Thyroid gland (tissue), 4 donors: ENCODE data around the gene RNF126.

ENCODE experiments used
- CTCF ChIP-seq, 6 experiments: fragments of 200-600 bp in 3 of 6; fragments of 450-650 bp in 3 of 6; sonication (generic) in 3 of 6; IDR thresholded peaks; one replicate each; pipeline ENCODE4 v1.5.1; 2016 to 2019; ENCODE audit warnings: antibody characterized with exemption in 6 of 6, mild to moderate bottlenecking in 2 of 6, inconsistent platforms in 1 of 6, moderate library complexity in 1 of 6
- POLR2A ChIP-seq, 2 donors: fragments of 450-650 bp; IDR thresholded peaks; one replicate each; pipeline ENCODE4 v1.6.1; 2017; ENCODE audit warnings: antibody characterized with exemption in 2 of 2, mild to moderate bottlenecking in 2 of 2, moderate library complexity in 1 of 2

- TF ChIP-seq POLR2A (IDR thresholded peaks at IDR 0.05) (no peak), CTCF (IDR thresholded peaks at IDR 0.05) (no peak)
Measured at GRCh38 chr19:670609-671075, 7.6 kb upstream of the RNF126 start.
